H1 (cell line): Measurements from ENCODE around the gene MST1R. TPM values are rescaled to one million over a fixed set of nuclear protein-coding genes. Genes with fewer than 3 reads are reported as not detected.

Experiments used
- CHD1 ChIP-seq: IDR thresholded peaks from 2 replicates; pipeline ENCODE4 v1.6.1; 2012; ENCODE audit warnings: low read depth, low read length, improper control_type of control experiment
- SIN3A ChIP-seq, 2 experiments: IDR thresholded peaks in 1 of 2; conservative IDR thresholded peaks in 1 of 2; 2 replicates each; pipeline ENCODE4 v1.6.1; 2011 to 2012; ENCODE audit warnings: low read length in 2 of 2, improper control_type of control experiment in 1 of 2, low read depth in 1 of 2, mild to moderate bottlenecking in 1 of 2
- polyA plus RNA-seq, 7 experiments: library from polyadenylated mRNA; depleted of rRNA in 3 of 7; stranded (reverse) in 5 of 7; unstranded in 2 of 7; fragments of >200 nt in 5 of 7; fragments of 200-250 nt in 2 of 7; gene quantifications; 1 replicate in 5 of 7; 2 replicates in 1 of 7; 4 replicates in 1 of 7; pipeline versions ENCODE4 v1.2.1 to v1.2.3, GENCODE V29; 2011 to 2013; ENCODE audit warnings: missing spikeins in 2 of 7, mixed read lengths in 2 of 7
- total RNA-seq: library from RNA; stranded (reverse); fragmentation: NEBNext Ultra II Directional; extraction: Animal tissue kit (Norgen Biotek cat#: 25700); gene quantifications from 2 replicates; pipeline ENCODE4 v1.2.1, GENCODE V29; 2021
- TF ChIP-seq, protein P1 (sequence below): IDR thresholded peaks from 2 replicates; pipeline ENCODE4 v1.6.1; 2011; ENCODE audit warnings: low read length, improper control_type of control experiment

MST1R gene
- total and polyA plus RNA-seq, 2 of the 8 experiments (the other 6 are each of a cell fraction or from before 2014, with no cell fraction given): 4.8 to 7.6 TPM

DNA sequence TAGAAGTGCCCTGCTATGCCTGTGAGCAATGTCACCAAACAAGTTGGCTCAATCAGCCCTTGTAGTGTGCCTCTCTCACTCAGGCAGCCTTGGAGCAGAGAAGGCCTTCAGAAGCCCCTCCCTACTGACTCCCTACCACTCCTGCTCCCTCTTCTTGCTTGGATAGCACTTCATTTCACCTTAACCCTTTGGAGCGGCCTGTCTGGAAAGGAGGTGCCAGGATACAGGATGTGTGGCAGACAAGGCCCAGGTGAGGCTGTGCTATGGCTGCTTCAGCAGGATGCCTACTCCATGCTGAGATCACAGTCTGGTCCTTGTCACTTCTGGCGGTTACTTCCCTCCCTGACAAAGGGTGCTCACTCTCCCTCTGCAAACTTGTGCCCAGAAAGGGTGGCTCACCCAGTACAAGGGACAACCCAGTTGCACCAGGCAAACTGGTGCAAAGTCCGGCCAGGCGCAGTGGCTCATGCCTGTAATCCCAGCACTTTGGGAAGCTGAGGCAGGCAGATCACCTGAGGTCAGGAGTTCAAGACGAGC is 24.9 kb upstream of the MST1R start (continued):
- TF ChIP-seq SIN3A (conservative IDR thresholded peaks at IDR 0.05 in 1 of 2, IDR thresholded peaks at IDR 0.05 in 1 of 2; ENCODE audit: low read depth in 1 of 2, low read length in 2 of 2) (no peak), CHD1 (no peak)
- TF ChIP-seq, protein P1, sequence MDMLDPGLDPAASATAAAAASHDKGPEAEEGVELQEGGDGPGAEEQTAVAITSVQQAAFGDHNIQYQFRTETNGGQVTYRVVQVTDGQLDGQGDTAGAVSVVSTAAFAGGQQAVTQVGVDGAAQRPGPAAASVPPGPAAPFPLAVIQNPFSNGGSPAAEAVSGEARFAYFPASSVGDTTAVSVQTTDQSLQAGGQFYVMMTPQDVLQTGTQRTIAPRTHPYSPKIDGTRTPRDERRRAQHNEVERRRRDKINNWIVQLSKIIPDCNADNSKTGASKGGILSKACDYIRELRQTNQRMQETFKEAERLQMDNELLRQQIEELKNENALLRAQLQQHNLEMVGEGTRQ: no peak
